ENCODE results near the gene EXD2. TPM values are rescaled to one million over a fixed set of nuclear protein-coding genes. Genes with fewer than 3 reads are reported as not detected.

The EXD2 gene
- total and polyA plus RNA-seq, 11 donors: 7.2 to 20.9 (median 16.1) TPM

- ATAC-seq (peak in 1 of 4 donors; percentile 35), DNase-seq (no peak)
- no peaks in the 10 kb centered on the region for H3K27me3 ChIP-seq
- H3K27ac ChIP-seq: peak overlapping the region in 11 of 12 donors; percentile 41 to 81 (median 59)
- peaks cover 0 to 31% (median 11%) of the 10 kb centered on the region in 12 donors for H3K4me1 ChIP-seq
- intact Hi-C loops (cut with DNase I): loop anchor here in 5 of 10 donors (5.0 to 10.0 kb wide), 3 partner anchors 72 to 102 kb away; partner anchors contain the start of gene DCAF5 (in 3 of the 5)
- peaks cover 0 to 46% (median 24%) of the 10 kb centered on the region in 9 donors for H3K36me3 ChIP-seq
- H3K4me3 ChIP-seq: no peak overlapping the region
- TF ChIP-seq, protein P1, sequence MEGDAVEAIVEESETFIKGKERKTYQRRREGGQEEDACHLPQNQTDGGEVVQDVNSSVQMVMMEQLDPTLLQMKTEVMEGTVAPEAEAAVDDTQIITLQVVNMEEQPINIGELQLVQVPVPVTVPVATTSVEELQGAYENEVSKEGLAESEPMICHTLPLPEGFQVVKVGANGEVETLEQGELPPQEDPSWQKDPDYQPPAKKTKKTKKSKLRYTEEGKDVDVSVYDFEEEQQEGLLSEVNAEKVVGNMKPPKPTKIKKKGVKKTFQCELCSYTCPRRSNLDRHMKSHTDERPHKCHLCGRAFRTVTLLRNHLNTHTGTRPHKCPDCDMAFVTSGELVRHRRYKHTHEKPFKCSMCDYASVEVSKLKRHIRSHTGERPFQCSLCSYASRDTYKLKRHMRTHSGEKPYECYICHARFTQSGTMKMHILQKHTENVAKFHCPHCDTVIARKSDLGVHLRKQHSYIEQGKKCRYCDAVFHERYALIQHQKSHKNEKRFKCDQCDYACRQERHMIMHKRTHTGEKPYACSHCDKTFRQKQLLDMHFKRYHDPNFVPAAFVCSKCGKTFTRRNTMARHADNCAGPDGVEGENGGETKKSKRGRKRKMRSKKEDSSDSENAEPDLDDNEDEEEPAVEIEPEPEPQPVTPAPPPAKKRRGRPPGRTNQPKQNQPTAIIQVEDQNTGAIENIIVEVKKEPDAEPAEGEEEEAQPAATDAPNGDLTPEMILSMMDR (IDR thresholded peaks at IDR 0.05): no peak
- no peak for TF ChIP-seq POLR2A (IDR thresholded peaks at IDR 0.05)
- WGBS, 4 donors: 87 to 94% (median 92%) methylated on average over 2 of the region's 2 CpGs
- no peaks in the 10 kb centered on the region for H3K9me3 ChIP-seq
Measured at GRCh38 chr14:69226736-69227135, 35.4 kb downstream of the EXD2 start.

GRCh38 chr14:69231486-69231885, 40.2 kb downstream of the EXD2 start:
- Histone ChIP-seq H3K4me1 (peaks cover 0 to 16% (median 7%) of the 10 kb centered on the region in 12 donors), H3K36me3 (peaks cover 0 to 74% (median 53%) of the 10 kb centered on the region in 9 donors), H3K4me3 (no peak overlapping the region), H3K27me3 (no peaks in the 10 kb centered on the region), H3K27ac (no peak overlapping the region), H3K9me3 (no peaks in the 10 kb centered on the region)
- TF ChIP-seq, protein P1 (IDR thresholded peaks at IDR 0.05): no peak
- TF ChIP-seq POLR2A (IDR thresholded peaks at IDR 0.05): no peak
- WGBS, 4 donors: 22 to 40% (median 29%) methylated on average over 2 of the region's 2 CpGs
- ATAC-seq: peak; percentile 56 to 80 (median 64)
- DNase-seq: no peak
- intact Hi-C loops (cut with DNase I): no loop called here

GRCh38 chr14:69232388-69232787, 41.1 kb downstream of the EXD2 start:
- no peak overlapping the region for H3K27ac ChIP-seq
- WGBS, 4 donors: 96 to 99% (median 97%) methylated on average over 3 of the region's 3 CpGs
- H3K4me1 ChIP-seq: peaks cover 0 to 10% (median 0%) of the 10 kb centered on the region in 12 donors
- H3K9me3 ChIP-seq: no peaks in the 10 kb centered on the region
- no peak overlapping the region for H3K4me3 ChIP-seq
- intact Hi-C loops (cut with DNase I): no loop called here
- TF ChIP-seq, protein P1 (IDR thresholded peaks at IDR 0.05): no peak
- TF ChIP-seq POLR2A (IDR thresholded peaks at IDR 0.05): no peak
- DNase-seq: no peak
- H3K27me3 ChIP-seq: no peaks in the 10 kb centered on the region
- H3K36me3 ChIP-seq: peaks cover 0 to 83% (median 62%) of the 10 kb centered on the region in 9 donors
- ATAC-seq: no peak

DNA sequence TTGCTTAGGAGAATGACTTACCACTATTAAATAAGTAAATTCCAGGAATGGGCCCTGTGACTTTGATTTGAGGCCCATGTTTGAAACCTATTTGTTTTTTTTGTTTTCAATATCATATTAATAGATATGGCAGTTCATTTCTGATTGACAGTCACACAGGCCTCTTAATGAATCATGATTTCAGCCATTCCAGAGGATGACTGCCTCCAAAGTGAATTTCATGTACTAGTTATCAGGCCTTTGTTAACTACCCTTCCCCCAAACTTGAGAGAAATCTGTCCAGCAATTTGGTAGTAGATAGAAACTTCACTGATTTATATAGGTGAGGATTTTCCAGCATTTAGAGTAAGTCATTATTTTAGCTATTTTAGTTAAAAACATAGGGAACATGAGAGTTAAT, 42.8 kb downstream of the EXD2 start:
- Histone ChIP-seq H3K27me3 (no peaks in the 10 kb centered on the region), H3K36me3 (peaks cover 0 to 94% (median 75%) of the 10 kb centered on the region in 9 donors), H3K4me3 (no peak overlapping the region), H3K9me3 (no peaks in the 10 kb centered on the region), H3K4me1 (peaks cover 0 to 7% (median 0%) of the 10 kb centered on the region in 12 donors), H3K27ac (no peak overlapping the region)
- no peak for ATAC-seq
- TF ChIP-seq, protein P1 (IDR thresholded peaks at IDR 0.05): no peak
- no peak for TF ChIP-seq POLR2A (IDR thresholded peaks at IDR 0.05)
- no peak for DNase-seq
- intact Hi-C loops (cut with DNase I): no loop called here
